OCI-LY1 (cell line): ENCODE results near the gene EXOC5.

Experiments used
- CTCF ChIP-seq: fragments of 200-600 bp; sonication (generic), shearing (Covaris generic); IDR thresholded peaks from 2 replicates; pipeline ENCODE4 v1.5.1; 2017; ENCODE audit warnings: mild to moderate bottlenecking, antibody characterized with exemption, low read length, moderate library complexity, mixed read lengths
- EZH2 ChIP-seq: fragments of 200-600 bp; sonication (generic), shearing (Covaris generic); IDR thresholded peaks from 2 replicates; pipeline ENCODE4 v1.8.0; 2017; ENCODE audit warnings: borderline replicate concordance, mixed run types, mild to moderate bottlenecking, antibody characterized with exemption, low read length, moderate library complexity, mixed read lengths

DNA sequence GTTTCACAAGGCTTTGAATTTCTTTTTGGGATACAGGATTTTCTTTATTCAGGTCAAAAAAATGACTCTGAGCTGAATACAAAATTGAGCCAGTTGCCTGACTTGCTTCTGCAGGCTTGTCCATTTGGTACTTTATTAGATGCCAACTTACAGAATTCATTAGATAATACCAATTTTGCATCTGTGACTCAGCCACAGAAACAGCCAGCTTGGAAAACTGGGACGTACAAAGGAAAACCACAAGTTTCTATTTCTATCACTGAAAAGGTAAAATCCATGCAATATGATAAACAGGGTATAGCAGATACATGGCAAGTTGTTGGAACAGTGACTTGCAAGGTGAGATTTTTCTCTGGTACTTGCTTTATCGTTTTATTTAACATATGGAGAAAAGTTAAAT, 5.8 kb upstream of the EXOC5 start:
- TF ChIP-seq CTCF (no peak), EZH2 (no peak)
